ENCODE data around the gene MIEN1. TPM values are rescaled to one million over a fixed set of nuclear protein-coding genes. Genes with fewer than 3 reads are reported as not detected.
A peak's percentile ranks its signal among the peaks of the same experiment; 100 is the strongest.

Gene MIEN1
- total RNA-seq, 1 donor = 14.8 TPM

GRCh38 chr17:39696731-39697130 is 33.6 kb downstream of the MIEN1 start:
- Histone ChIP-seq H3K27ac (ENCODE audit: low read depth, low read length) (no peak overlapping the region), H3K36me3 (ENCODE audit: insufficient read depth, low read length) (no peaks in the 10 kb centered on the region), H4K20me1 (ENCODE audit: insufficient read depth, low read length) (peaks cover 8% of the 10 kb centered on the region), H3K4me2 (ENCODE audit: insufficient read depth, low read length) (no peak overlapping the region), H3K4me3 (ENCODE audit: insufficient read depth, low read length) (no peak overlapping the region), H3K27me3 (ENCODE audit: insufficient read depth, low read length) (no peaks in the 10 kb centered on the region), H3K9me3 (ENCODE audit: low read depth, low read length) (no peaks in the 10 kb centered on the region), H3K4me1 (ENCODE audit: insufficient read depth, low read length) (peaks cover 8% of the 10 kb centered on the region), H2AFZ (ENCODE audit: low read length) (no peak overlapping the region), H3K79me2 (ENCODE audit: insufficient read depth, low read length) (peaks cover 20% of the 10 kb centered on the region)
- DNase-seq (ENCODE audit: insufficient read length, low spot score, missing footprints) = no peak
- TF ChIP-seq CTCF (IDR thresholded peaks at IDR 0.05; ENCODE audit: extremely low read depth, low read depth, low read length) = no peak

GRCh38 chr17:39695089-39695474 is 35.2 kb downstream of the MIEN1 start:
- Histone ChIP-seq H3K4me3 (ENCODE audit: insufficient read depth, low read length) (no peak overlapping the region), H3K27ac (ENCODE audit: low read depth, low read length) (no peak overlapping the region), H3K79me2 (ENCODE audit: insufficient read depth, low read length) (peaks cover 5% of the 10 kb centered on the region), H3K36me3 (ENCODE audit: insufficient read depth, low read length) (no peaks in the 10 kb centered on the region), H3K4me2 (ENCODE audit: insufficient read depth, low read length) (no peak overlapping the region), H3K4me1 (ENCODE audit: insufficient read depth, low read length) (no peaks in the 10 kb centered on the region), H3K9me3 (ENCODE audit: low read depth, low read length) (no peaks in the 10 kb centered on the region), H3K27me3 (ENCODE audit: insufficient read depth, low read length) (no peaks in the 10 kb centered on the region), H4K20me1 (ENCODE audit: insufficient read depth, low read length) (no peaks in the 10 kb centered on the region), H2AFZ (ENCODE audit: low read length) (no peak overlapping the region)
- DNase-seq (ENCODE audit: insufficient read length, low spot score, missing footprints) = no peak
- TF ChIP-seq CTCF (IDR thresholded peaks at IDR 0.05; ENCODE audit: extremely low read depth, low read depth, low read length) = no peak

GRCh38 chr17:39694593-39694992 is 35.7 kb downstream of the MIEN1 start:
- Histone ChIP-seq H3K36me3 (ENCODE audit: insufficient read depth, low read length) (no peaks in the 10 kb centered on the region), H4K20me1 (ENCODE audit: insufficient read depth, low read length) (no peaks in the 10 kb centered on the region), H3K27ac (ENCODE audit: low read depth, low read length) (no peak overlapping the region), H3K27me3 (ENCODE audit: insufficient read depth, low read length) (no peaks in the 10 kb centered on the region), H3K9me3 (ENCODE audit: low read depth, low read length) (no peaks in the 10 kb centered on the region), H3K79me2 (ENCODE audit: insufficient read depth, low read length) (peaks cover 3% of the 10 kb centered on the region), H3K4me2 (ENCODE audit: insufficient read depth, low read length) (no peak overlapping the region), H2AFZ (ENCODE audit: low read length) (no peak overlapping the region), H3K4me3 (ENCODE audit: insufficient read depth, low read length) (no peak overlapping the region), H3K4me1 (ENCODE audit: insufficient read depth, low read length) (no peaks in the 10 kb centered on the region)
- TF ChIP-seq CTCF (IDR thresholded peaks at IDR 0.05; ENCODE audit: extremely low read depth, low read depth, low read length) = no peak
- peak; percentile 52 for DNase-seq (ENCODE audit: insufficient read length, low spot score, missing footprints)

GRCh38 chr17:39688945-39689344 is 41.4 kb downstream of the MIEN1 start:
- no peaks in the 10 kb centered on the region for H3K79me2 ChIP-seq (ENCODE audit: insufficient read depth, low read length)
- no peaks in the 10 kb centered on the region for H4K20me1 ChIP-seq (ENCODE audit: insufficient read depth, low read length)
- peak; percentile 31 for DNase-seq (ENCODE audit: insufficient read length, low spot score, missing footprints)
- peak overlapping the region; percentile 96 for H3K4me3 ChIP-seq (ENCODE audit: insufficient read depth, low read length)
- H2AFZ ChIP-seq (ENCODE audit: low read length) = peak overlapping the region; percentile 99
- H3K27ac ChIP-seq (ENCODE audit: low read depth, low read length) = no peak overlapping the region
- peak overlapping the region; percentile 99 for H3K4me2 ChIP-seq (ENCODE audit: insufficient read depth, low read length)
- H3K27me3 ChIP-seq (ENCODE audit: insufficient read depth, low read length) = no peaks in the 10 kb centered on the region
- H3K9me3 ChIP-seq (ENCODE audit: low read depth, low read length) = no peaks in the 10 kb centered on the region
- H3K36me3 ChIP-seq (ENCODE audit: insufficient read depth, low read length) = no peaks in the 10 kb centered on the region
- TF ChIP-seq CTCF (IDR thresholded peaks at IDR 0.05; ENCODE audit: extremely low read depth, low read depth, low read length) = no peak
- peaks cover 15% of the 10 kb centered on the region for H3K4me1 ChIP-seq (ENCODE audit: insufficient read depth, low read length)

Data from osteoblast (primary cell).